GM12878 (cell line): ENCODE data around the gene ABCF1.

Experiments used
- CTCF ChIP-seq, 3 experiments: IDR thresholded peaks in 2 of 3; conservative IDR thresholded peaks in 1 of 3; 2 replicates each; pipeline ENCODE4 v1.5.1; 2011; ENCODE audit warnings: low read depth in 3 of 3, low read length in 3 of 3, mild to moderate bottlenecking in 3 of 3, control low read depth in 2 of 3, moderate library complexity in 2 of 3, inconsistent platforms in 1 of 3, mixed read lengths in 1 of 3; ENCODE audit not compliant: control insufficient read depth in 2 of 3, insufficient read depth in 1 of 3; ENCODE audit errors: extremely low read depth in 1 of 3
- EZH2 ChIP-seq: IDR thresholded peaks from 2 replicates; pipeline ENCODE4 v1.6.1; 2012; ENCODE audit warnings: low read depth, mild to moderate bottlenecking, control low read depth, inconsistent platforms, low read length, borderline replicate concordance; ENCODE audit not compliant: control insufficient read depth
- GABPA ChIP-seq: IDR thresholded peaks from 2 replicates; pipeline ENCODE4 v1.6.1; 2014; ENCODE audit warnings: antibody characterized with exemption, low read depth, mild to moderate bottlenecking, inconsistent platforms
- RAD21 ChIP-seq: IDR thresholded peaks from 2 replicates; pipeline ENCODE4 v1.6.1; 2011; ENCODE audit warnings: mild to moderate bottlenecking, low read depth, low read length, moderate library complexity; ENCODE audit not compliant: insufficient read depth
- SIN3A ChIP-seq: IDR thresholded peaks from 2 replicates; pipeline ENCODE4 v1.6.1; 2012; ENCODE audit warnings: low read depth, low read length, improper control_type of control experiment
- SUZ12 ChIP-seq: fragments of 200-600 bp; sonication (generic); IDR thresholded peaks from one replicate; pipeline ENCODE4 v1.6.1; 2018; ENCODE audit warnings: antibody characterized with exemption, mild to moderate bottlenecking; ENCODE audit not compliant: unreplicated experiment
- ZSCAN29 ChIP-seq: fragments of 450-650 bp; IDR thresholded peaks from 2 replicates; pipeline ENCODE4 v1.6.1; 2017; ENCODE audit warnings: mild to moderate bottlenecking, moderate library complexity
- TF ChIP-seq, protein P1 (sequence below): IDR thresholded peaks from 2 replicates; pipeline ENCODE4 v1.6.1; 2012; ENCODE audit warnings: low read depth, low read length, improper control_type of control experiment

DNA sequence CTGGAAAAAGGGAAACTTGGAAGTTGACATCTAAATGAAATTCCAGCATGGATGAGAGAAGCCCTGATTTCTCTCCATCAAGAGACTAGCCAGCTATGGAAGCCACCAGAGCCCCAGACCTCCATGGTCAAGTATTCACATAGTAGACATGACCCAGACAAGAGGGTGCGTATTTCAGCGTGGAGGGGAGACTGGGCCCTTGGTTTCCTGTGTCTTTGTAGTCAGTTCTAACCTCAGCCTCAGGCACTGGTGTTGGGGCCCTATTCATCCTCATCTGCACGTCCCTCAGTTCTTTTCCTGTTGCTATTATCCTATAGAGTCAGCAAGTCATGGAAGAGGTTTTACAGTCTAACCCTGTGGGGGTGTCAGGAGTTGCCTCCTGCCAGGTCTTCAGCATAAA lies 27.4 kb upstream of the ABCF1 start:
- TF ChIP-seq, protein P1, sequence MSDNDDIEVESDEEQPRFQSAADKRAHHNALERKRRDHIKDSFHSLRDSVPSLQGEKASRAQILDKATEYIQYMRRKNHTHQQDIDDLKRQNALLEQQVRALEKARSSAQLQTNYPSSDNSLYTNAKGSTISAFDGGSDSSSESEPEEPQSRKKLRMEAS = no peak
- TF ChIP-seq CTCF (IDR thresholded peaks at IDR 0.05 in 2 of 3, conservative IDR thresholded peaks at IDR 0.05 in 1 of 3; ENCODE audit: control insufficient read depth in 2 of 3, extremely low read depth in 1 of 3, insufficient read depth in 1 of 3, low read depth in 3 of 3, low read length in 3 of 3) = no peak
- TF ChIP-seq SUZ12 = no peak
- no peak for TF ChIP-seq GABPA
- no peak for TF ChIP-seq ZSCAN29
- TF ChIP-seq SIN3A = no peak
- no peak for TF ChIP-seq EZH2
- no peak for TF ChIP-seq RAD21
